Colonic mucosa (tissue), 4 donors: Measurements from ENCODE around the gene TRIP13. TPM values are rescaled to one million over a fixed set of nuclear protein-coding genes. Genes with fewer than 3 reads are reported as not detected.
"Not testable (repeated sequence)": the region's sequence is repeated elsewhere in the genome, so short reads cannot be mapped to it uniquely, and the experiment has no call there.

Experiments
- DNase-seq: peaks from one replicate; pipeline ENCODE4 v3.0.0-alpha.2; 2020
- H3K27ac ChIP-seq: fragments of 200-600 bp; one replicate; pipeline ENCODE4 v1.8.0; 2021
- H3K27me3 ChIP-seq: fragments of 200-600 bp; one replicate; pipeline ENCODE4 v1.8.0; 2021
- H3K36me3 ChIP-seq: fragments of 200-600 bp; one replicate; pipeline ENCODE4 v1.8.0; 2021
- H3K4me1 ChIP-seq: fragments of 200-600 bp; one replicate; pipeline ENCODE4 v1.8.0; 2021; ENCODE audit warnings: mild to moderate bottlenecking
- H3K4me3 ChIP-seq: fragments of 200-600 bp; one replicate; pipeline ENCODE4 v1.8.0; 2021
- H3K9ac ChIP-seq, 2 donors: one replicate each; pipeline ENCODE4 v1.7.0; 2013; ENCODE audit warnings: control low read depth in 2 of 2, low read depth in 2 of 2, low read length in 2 of 2
- H3K9me3 ChIP-seq: fragments of 200-600 bp; one replicate; pipeline ENCODE4 v1.8.0; 2021
- intact Hi-C: fragments of 100-400 bp; cut with DNase I; formaldehyde crosslinking; loops from one replicate; pipeline ENCODE4 v1.14.1; 2022
- total RNA-seq, 2 donors: library from RNA; stranded (reverse); fragmentation: NEBNext Ultra II Directional in 1 of 2; extraction: Animal tissue kit (Norgen Biotek cat#: 25700) in 1 of 2; gene quantifications; one replicate each; pipeline ENCODE4 v1.2.1, GENCODE V29; 2021
- TF ChIP-seq, protein P1 (sequence below): fragments of 200-600 bp; IDR thresholded peaks from one replicate; pipeline ENCODE4 v1.8.0; 2022; ENCODE audit warnings: antibody characterized with exemption, mild to moderate bottlenecking
- donor health status: healthy.
- donor health status: DM: no; HTN: no; CAD: no.
- donor health status: DM: no; HTN: no; CAD: no.

The TRIP13 gene
- total RNA-seq, 2 donors from 2014 or later = 5.8 to 18.1 TPM

GRCh38 chr5:930866-931265 is 38.2 kb downstream of the TRIP13 start:
- no peak overlapping the region for H3K4me3 ChIP-seq
- H3K27ac ChIP-seq = no peak overlapping the region
- no peaks in the 10 kb centered on the region for H3K36me3 ChIP-seq
- TF ChIP-seq, protein P1, sequence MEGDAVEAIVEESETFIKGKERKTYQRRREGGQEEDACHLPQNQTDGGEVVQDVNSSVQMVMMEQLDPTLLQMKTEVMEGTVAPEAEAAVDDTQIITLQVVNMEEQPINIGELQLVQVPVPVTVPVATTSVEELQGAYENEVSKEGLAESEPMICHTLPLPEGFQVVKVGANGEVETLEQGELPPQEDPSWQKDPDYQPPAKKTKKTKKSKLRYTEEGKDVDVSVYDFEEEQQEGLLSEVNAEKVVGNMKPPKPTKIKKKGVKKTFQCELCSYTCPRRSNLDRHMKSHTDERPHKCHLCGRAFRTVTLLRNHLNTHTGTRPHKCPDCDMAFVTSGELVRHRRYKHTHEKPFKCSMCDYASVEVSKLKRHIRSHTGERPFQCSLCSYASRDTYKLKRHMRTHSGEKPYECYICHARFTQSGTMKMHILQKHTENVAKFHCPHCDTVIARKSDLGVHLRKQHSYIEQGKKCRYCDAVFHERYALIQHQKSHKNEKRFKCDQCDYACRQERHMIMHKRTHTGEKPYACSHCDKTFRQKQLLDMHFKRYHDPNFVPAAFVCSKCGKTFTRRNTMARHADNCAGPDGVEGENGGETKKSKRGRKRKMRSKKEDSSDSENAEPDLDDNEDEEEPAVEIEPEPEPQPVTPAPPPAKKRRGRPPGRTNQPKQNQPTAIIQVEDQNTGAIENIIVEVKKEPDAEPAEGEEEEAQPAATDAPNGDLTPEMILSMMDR = no peak
- no peaks in the 10 kb centered on the region for H3K4me1 ChIP-seq
- no peaks in the 10 kb centered on the region for H3K9me3 ChIP-seq
- DNase-seq = no peak
- H3K27me3 ChIP-seq = peaks cover 9% of the 10 kb centered on the region
- no peak overlapping the region for H3K9ac ChIP-seq
- intact Hi-C loops = no loop called here

DNA sequence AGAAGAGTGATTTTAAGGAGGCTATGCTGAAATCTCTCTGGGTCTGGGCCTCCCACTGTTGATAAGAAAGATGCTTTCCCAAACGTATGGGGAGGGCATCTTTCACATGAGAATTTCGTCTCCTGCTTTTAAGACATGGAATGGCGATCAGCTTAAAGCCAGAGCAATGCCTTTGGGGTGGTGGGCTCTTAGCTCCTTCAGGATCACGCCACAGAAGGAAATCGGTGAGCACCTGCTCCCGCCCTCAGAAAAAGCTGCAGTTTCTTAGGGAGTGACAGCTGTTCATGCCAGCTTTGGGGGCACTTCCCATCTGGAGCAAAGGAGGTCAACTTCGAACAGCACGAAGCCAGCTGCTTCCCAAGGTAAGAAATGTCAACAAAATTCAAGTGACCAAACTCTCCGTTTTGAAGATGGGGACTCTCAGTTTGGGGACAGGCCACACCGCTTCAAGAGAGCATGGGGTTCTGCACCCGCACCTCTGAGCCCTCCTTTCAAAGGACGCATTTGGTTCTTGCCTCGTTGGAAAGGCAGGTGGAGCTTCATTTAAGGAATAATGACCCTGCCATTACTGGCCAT is 39.0 kb downstream of the TRIP13 start:
- DNase-seq = no peak
- Histone ChIP-seq H3K27me3 (peaks cover 1% of the 10 kb centered on the region), H3K36me3 (no peaks in the 10 kb centered on the region), H3K9ac (no peak overlapping the region), H3K4me1 (no peaks in the 10 kb centered on the region), H3K9me3 (no peaks in the 10 kb centered on the region), H3K4me3 (no peak overlapping the region), H3K27ac (no peak overlapping the region)
- TF ChIP-seq, protein P1 = no peak
- intact Hi-C loops = no loop called here

- intact Hi-C loops = no loop called here
- Histone ChIP-seq H3K36me3 (no peaks in the 10 kb centered on the region), H3K9me3 (no peaks in the 10 kb centered on the region), H3K27ac (no peak overlapping the region), H3K9ac (no peak overlapping the region), H3K27me3 (no peaks in the 10 kb centered on the region), H3K4me3 (no peak overlapping the region), H3K4me1 (no peaks in the 10 kb centered on the region)
- no peak for DNase-seq
- TF ChIP-seq, protein P1 = no peak
Observed at GRCh38 chr5:932151-932627, 39.5 kb downstream of the TRIP13 start.

- TF ChIP-seq, protein P1 = no peak
- Histone ChIP-seq H3K4me1 (no peaks in the 10 kb centered on the region), H3K27ac (no peak overlapping the region), H3K27me3 (no peaks in the 10 kb centered on the region), H3K9ac (no peak overlapping the region), H3K36me3 (no peaks in the 10 kb centered on the region), H3K4me3 (no peak overlapping the region), H3K9me3 (no peaks in the 10 kb centered on the region)
- no peak for DNase-seq
- intact Hi-C loops = no loop called here
Observed at GRCh38 chr5:932628-933250, 40.1 kb downstream of the TRIP13 start.

DNA sequence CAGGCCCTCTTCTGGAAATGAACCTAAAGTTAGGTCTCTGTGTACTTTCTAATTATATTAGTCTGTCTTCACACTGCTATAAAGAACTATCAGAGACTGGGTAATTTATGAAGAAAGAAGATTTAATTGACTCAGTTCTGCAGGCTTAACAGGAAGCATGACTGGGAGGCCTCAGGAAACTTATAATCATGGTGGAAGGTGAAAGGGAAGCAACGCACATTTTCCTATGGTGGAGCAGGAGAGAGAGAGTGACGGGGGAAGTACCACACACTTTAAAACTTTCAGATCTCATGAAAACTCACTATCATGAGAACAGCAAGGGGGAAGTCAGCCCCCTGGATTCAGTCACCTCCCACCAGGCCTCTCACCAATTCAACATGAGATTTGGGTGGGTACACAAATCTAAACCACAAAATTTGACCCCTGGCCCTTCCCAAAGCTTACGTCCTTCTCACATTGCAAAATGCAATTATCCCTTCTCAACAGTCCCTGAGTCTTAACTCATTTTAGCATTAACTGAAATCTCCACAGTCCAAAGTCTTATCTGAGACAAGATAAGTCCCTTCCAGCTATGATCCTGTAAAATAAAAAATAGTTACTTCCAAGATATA is 40.7 kb downstream of the TRIP13 start:
- H3K9me3 ChIP-seq = no peaks in the 10 kb centered on the region
- no peak for DNase-seq
- intact Hi-C loops = no loop called here
- H3K4me3 ChIP-seq = no peak overlapping the region
- H3K36me3 ChIP-seq = no peaks in the 10 kb centered on the region
- H3K27ac ChIP-seq = no peak overlapping the region
- no peaks in the 10 kb centered on the region for H3K27me3 ChIP-seq
- H3K4me1 ChIP-seq = no peaks in the 10 kb centered on the region
- no peak overlapping the region for H3K9ac ChIP-seq
- TF ChIP-seq, protein P1 = no peak

- intact Hi-C loops, H3K9ac ChIP-seq, DNase-seq, H3K36me3 ChIP-seq, H3K4me1 ChIP-seq, H3K27ac ChIP-seq, H3K27me3 ChIP-seq, H3K9me3 ChIP-seq, H3K4me3 ChIP-seq: not testable (repeated sequence)
Observed at GRCh38 chr5:933951-934350, 41.3 kb downstream of the TRIP13 start.

GRCh38 chr5:934381-934967 is 41.8 kb downstream of the TRIP13 start:
- DNase-seq, H3K9me3 ChIP-seq, H3K4me1 ChIP-seq, intact Hi-C loops, H3K36me3 ChIP-seq, H3K4me3 ChIP-seq, H3K27ac ChIP-seq, H3K27me3 ChIP-seq, H3K9ac ChIP-seq: not testable (repeated sequence)
